ENCODE data around the gene ETV3.
A peak's percentile ranks its signal among the peaks of the same experiment; 100 is the strongest.
"Not testable (repeated sequence)": the region's sequence is repeated elsewhere in the genome, so short reads cannot be mapped to it uniquely, and the experiment has no call there.

ETV3 gene

GRCh38 chr1:157138220-157139051 is at the start of gene ETV3:
Gene ETV3, minus strand, starts transcription at chr1:157138395. Its CDS starts 2,043 bp downstream, at chr1:157136352.
- peak within 1 kb of the TSS; percentile 96 for H3K27ac ChIP-seq
- TF ChIP-seq, protein P1, sequence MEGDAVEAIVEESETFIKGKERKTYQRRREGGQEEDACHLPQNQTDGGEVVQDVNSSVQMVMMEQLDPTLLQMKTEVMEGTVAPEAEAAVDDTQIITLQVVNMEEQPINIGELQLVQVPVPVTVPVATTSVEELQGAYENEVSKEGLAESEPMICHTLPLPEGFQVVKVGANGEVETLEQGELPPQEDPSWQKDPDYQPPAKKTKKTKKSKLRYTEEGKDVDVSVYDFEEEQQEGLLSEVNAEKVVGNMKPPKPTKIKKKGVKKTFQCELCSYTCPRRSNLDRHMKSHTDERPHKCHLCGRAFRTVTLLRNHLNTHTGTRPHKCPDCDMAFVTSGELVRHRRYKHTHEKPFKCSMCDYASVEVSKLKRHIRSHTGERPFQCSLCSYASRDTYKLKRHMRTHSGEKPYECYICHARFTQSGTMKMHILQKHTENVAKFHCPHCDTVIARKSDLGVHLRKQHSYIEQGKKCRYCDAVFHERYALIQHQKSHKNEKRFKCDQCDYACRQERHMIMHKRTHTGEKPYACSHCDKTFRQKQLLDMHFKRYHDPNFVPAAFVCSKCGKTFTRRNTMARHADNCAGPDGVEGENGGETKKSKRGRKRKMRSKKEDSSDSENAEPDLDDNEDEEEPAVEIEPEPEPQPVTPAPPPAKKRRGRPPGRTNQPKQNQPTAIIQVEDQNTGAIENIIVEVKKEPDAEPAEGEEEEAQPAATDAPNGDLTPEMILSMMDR (conservative IDR thresholded peaks at IDR 0.05), result no peak

- TF ChIP-seq, protein P1 (conservative IDR thresholded peaks at IDR 0.05), result no peak
- no peak overlapping the region for H3K27ac ChIP-seq
Measured at GRCh38 chr1:157186281-157186992, 48.2 kb upstream of the ETV3 start.

- H3K27ac ChIP-seq, result no peak overlapping the region
- TF ChIP-seq, protein P1 (conservative IDR thresholded peaks at IDR 0.05), result no peak
Measured at GRCh38 chr1:157183870-157184269, 45.7 kb upstream of the ETV3 start.

GRCh38 chr1:157182371-157182770 is 44.2 kb upstream of the ETV3 start:
- not testable (repeated sequence) for H3K27ac ChIP-seq

DNA sequence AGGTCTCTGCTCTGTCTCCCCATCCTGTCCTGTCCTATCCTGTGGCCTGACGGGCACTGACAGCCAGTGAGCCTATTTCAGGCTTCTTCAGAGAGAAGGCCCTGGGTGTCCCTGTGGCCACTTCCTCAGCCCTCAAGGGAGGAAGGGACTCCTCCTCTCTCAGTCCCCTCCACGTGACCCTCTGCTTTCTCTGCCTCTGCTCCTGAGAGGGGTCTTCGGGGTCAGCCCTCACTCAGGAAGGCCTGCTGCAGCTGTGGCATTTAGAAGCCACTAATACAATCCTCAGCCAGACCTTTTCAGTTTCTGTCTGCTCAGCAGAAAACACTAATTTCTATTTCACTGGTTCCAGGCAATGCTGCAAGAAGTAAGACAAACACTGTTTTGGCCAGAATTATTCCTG is 43.6 kb upstream of the ETV3 start:
- H3K27ac ChIP-seq, result no peak overlapping the region
- TF ChIP-seq, protein P1 (conservative IDR thresholded peaks at IDR 0.05), result no peak

- TF ChIP-seq, protein P1 (conservative IDR thresholded peaks at IDR 0.05), result no peak
- no peak overlapping the region for H3K27ac ChIP-seq
Measured at GRCh38 chr1:157181258-157181657, 43.1 kb upstream of the ETV3 start.

GRCh38 chr1:157178490-157178889 is 40.3 kb upstream of the ETV3 start:
- H3K27ac ChIP-seq, result no peak overlapping the region
- TF ChIP-seq, protein P1 (conservative IDR thresholded peaks at IDR 0.05), result no peak
